ENCODE data around the gene CRYBG3.
"Not testable (repeated sequence)": the region's sequence is repeated elsewhere in the genome, so short reads cannot be mapped to it uniquely, and the experiment has no call there.

The CRYBG3 gene

GRCh38 chr3:97901313-97902248, 79.8 kb downstream of the CRYBG3 start:
- no peak for DNase-seq

GRCh38 chr3:97909830-97910229, 88.0 kb downstream of the CRYBG3 start:
- not testable (repeated sequence) for DNase-seq

- peak in 1 of 2 experiments; percentile 0 for DNase-seq
These were observed 88.5 kb downstream of the CRYBG3 start for GRCh38 chr3:97910236-97910831.

- no peak for DNase-seq
These were observed 89.1 kb downstream of the CRYBG3 start for GRCh38 chr3:97910931-97911351.

- no peak for DNase-seq
These were observed 89.6 kb downstream of the CRYBG3 start for GRCh38 chr3:97911459-97911858.

GRCh38 chr3:97914388-97914787, 92.6 kb downstream of the CRYBG3 start:
- DNase-seq = no peak

GRCh38 chr3:97916576-97916975, 94.8 kb downstream of the CRYBG3 start:
- DNase-seq = no peak

- no peak for DNase-seq
These were observed 96.2 kb downstream of the CRYBG3 start for GRCh38 chr3:97917813-97918536.

GRCh38 chr3:97927704-97928103, 105.9 kb downstream of the CRYBG3 start:
- DNase-seq = no peak

GRCh38 chr3:97928986-97929385, 107.2 kb downstream of the CRYBG3 start:
- DNase-seq = no peak

- DNase-seq = no peak
These were observed 108.2 kb downstream of the CRYBG3 start for GRCh38 chr3:97930018-97930417.

GRCh38 chr3:97931218-97931617, 109.4 kb downstream of the CRYBG3 start:
- no peak for DNase-seq

- DNase-seq = no peak
These were observed 110.6 kb downstream of the CRYBG3 start for GRCh38 chr3:97932387-97932801.

GRCh38 chr3:97934980-97935695, 113.3 kb downstream of the CRYBG3 start:
- no peak for DNase-seq

- no peak for DNase-seq
These were observed 114.0 kb downstream of the CRYBG3 start for GRCh38 chr3:97935842-97936241.

- DNase-seq = no peak
These were observed 115.4 kb downstream of the CRYBG3 start for GRCh38 chr3:97937205-97937604.

- no peak for DNase-seq
These were observed 116.6 kb downstream of the CRYBG3 start for GRCh38 chr3:97938444-97938843.

- no peak for DNase-seq
These were observed 117.6 kb downstream of the CRYBG3 start for GRCh38 chr3:97939401-97939800.

GRCh38 chr3:97940034-97940433, 118.2 kb downstream of the CRYBG3 start:
- no peak for DNase-seq

GRCh38 chr3:97942801-97943546, 121.2 kb downstream of the CRYBG3 start:
- DNase-seq = no peak

- DNase-seq = no peak
These were observed 126.7 kb downstream of the CRYBG3 start for GRCh38 chr3:97948351-97949109.

Measured in activated CD4-positive, alpha-beta T cell treated with anti-CD3 and anti-CD28 coated beads, Interleukin-2, amount 50 U/mL, for 4 hours (primary cell).